Mucosa of descending colon (tissue), 3 donors: ENCODE results near the gene GUK1. TPM values are rescaled to one million over a fixed set of nuclear protein-coding genes. Genes with fewer than 3 reads are reported as not detected.
"Not testable (repeated sequence)": the region's sequence is repeated elsewhere in the genome, so short reads cannot be mapped to it uniquely, and the experiment has no call there.

ENCODE experiments used
- ATAC-seq: fragments of 200-7000 bp; cut with Tn5 transposase; one replicate; pipeline ENCODE4 v1.9.1; 2020; ENCODE audit warnings: mild to moderate bottlenecking, moderate library complexity
- DNase-seq, 3 donors: peaks; one replicate each; pipeline ENCODE4 v3.0.0-alpha.2; 2020
- H3K36me3 ChIP-seq: fragments of 200-600 bp; one replicate; pipeline ENCODE4 v1.8.0; 2021; ENCODE audit warnings: low read depth, mild to moderate bottlenecking
- H3K4me1 ChIP-seq: fragments of 200-600 bp; one replicate; pipeline ENCODE4 v1.8.0; 2021; ENCODE audit warnings: low read depth, mild to moderate bottlenecking
- H3K4me3 ChIP-seq: fragments of 200-600 bp; one replicate; pipeline ENCODE4 v1.8.0; 2021; ENCODE audit warnings: mild to moderate bottlenecking
- H3K9me3 ChIP-seq: fragments of 200-600 bp; one replicate; pipeline ENCODE4 v1.8.0; 2021; ENCODE audit warnings: mild to moderate bottlenecking
- intact Hi-C, 2 donors: fragments of 100-400 bp; cut with DNase I in 1 of 2; cut with micrococcal nuclease in 1 of 2; formaldehyde crosslinking; loops; one replicate each; pipeline versions ENCODE4 v1.11.0 to v1.11.1; 2022; cut with DNase I, micrococcal nuclease
- total RNA-seq, 3 donors: library from RNA; stranded (reverse); fragmentation: NEBNext Ultra II Directional in 2 of 3; extraction: Animal tissue kit (Norgen Biotek cat#: 25700) in 2 of 3; gene quantifications; one replicate each; pipeline versions ENCODE4 v1.2.1 to v1.2.4, GENCODE V29; 2021 to 2023
- TF ChIP-seq, protein P1 (sequence below): fragments of 200-600 bp; IDR thresholded peaks from one replicate; pipeline ENCODE4 v1.8.0; 2022; ENCODE audit warnings: antibody characterized with exemption, mild to moderate bottlenecking
- donor health status: DM: no; HTN: no; CAD: no; lungs with moderate emphysema.
- donor health status: DM: no; HTN: no; CAD: no.
- donor health status: DM: no; HTN: yes; CAD: no.

GUK1 gene
- total RNA-seq, 3 donors from 2014 or later, result 165 to 182 (median 178) TPM

DNA sequence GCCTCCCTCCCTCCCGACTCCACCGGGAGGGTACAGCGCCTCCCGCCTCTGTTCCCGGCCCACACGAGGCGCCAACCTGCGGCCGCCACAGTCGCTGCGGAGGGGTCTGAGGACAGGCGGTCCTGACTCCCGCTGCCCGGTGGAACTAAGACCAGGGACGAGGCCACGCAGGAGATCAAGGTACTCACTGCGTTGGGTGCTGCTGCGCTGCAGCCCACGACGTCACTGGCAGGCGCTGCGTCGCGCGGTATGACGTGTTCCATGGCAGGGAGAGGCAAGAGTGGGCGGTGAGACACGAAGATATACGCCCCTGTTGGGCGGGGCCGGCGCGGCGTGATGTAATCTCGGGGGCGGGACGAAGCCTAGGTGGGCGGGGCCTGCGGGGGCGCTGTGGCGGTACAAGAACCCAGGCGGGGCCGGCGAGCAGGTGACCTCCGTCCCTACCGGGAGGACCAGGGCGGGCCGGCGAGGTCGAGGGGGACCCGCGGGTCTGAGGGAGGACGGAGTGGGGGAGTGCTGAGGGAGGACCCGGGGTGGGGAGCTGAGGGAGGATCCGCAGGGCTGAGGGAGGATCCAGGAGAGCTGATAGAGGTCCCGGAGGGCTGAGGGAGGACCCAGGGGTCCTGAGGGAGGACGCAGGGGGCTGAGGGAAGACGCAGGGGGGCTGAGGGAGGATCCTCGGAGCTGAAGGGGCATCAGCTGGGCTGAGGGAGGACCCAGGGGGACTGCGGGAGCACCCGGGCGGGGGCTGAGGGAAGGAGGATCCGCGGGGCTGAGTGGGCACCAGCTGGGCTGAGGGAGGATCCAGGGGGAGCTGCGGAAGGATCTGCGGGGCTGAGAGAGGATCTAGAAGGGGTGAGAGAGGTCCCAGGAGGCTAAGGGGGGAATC lies 30.8 kb upstream of the GUK1 start, which contains the start of gene MRPL55:
TSS of gene MRPL55 (minus strand) at position 227 of the 889 bp plus-strand sequence. CDS start 1,039 bp downstream, outside the sequence.
- peak; percentile 98 to 100 (median 100) for DNase-seq
- Histone ChIP-seq H3K4me3 (peak within 1 kb of the TSS; percentile 75), H3K9me3 (no peaks in the 10 kb centered on the region), H3K36me3 (no peaks in the 10 kb centered on the region), H3K4me1 (peaks cover 9% of the 10 kb centered on the region)
- TF ChIP-seq, protein P1, sequence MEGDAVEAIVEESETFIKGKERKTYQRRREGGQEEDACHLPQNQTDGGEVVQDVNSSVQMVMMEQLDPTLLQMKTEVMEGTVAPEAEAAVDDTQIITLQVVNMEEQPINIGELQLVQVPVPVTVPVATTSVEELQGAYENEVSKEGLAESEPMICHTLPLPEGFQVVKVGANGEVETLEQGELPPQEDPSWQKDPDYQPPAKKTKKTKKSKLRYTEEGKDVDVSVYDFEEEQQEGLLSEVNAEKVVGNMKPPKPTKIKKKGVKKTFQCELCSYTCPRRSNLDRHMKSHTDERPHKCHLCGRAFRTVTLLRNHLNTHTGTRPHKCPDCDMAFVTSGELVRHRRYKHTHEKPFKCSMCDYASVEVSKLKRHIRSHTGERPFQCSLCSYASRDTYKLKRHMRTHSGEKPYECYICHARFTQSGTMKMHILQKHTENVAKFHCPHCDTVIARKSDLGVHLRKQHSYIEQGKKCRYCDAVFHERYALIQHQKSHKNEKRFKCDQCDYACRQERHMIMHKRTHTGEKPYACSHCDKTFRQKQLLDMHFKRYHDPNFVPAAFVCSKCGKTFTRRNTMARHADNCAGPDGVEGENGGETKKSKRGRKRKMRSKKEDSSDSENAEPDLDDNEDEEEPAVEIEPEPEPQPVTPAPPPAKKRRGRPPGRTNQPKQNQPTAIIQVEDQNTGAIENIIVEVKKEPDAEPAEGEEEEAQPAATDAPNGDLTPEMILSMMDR, result peak; percentile 12
- peak; percentile 99 for ATAC-seq
- intact Hi-C loops, result no loop called here

DNA sequence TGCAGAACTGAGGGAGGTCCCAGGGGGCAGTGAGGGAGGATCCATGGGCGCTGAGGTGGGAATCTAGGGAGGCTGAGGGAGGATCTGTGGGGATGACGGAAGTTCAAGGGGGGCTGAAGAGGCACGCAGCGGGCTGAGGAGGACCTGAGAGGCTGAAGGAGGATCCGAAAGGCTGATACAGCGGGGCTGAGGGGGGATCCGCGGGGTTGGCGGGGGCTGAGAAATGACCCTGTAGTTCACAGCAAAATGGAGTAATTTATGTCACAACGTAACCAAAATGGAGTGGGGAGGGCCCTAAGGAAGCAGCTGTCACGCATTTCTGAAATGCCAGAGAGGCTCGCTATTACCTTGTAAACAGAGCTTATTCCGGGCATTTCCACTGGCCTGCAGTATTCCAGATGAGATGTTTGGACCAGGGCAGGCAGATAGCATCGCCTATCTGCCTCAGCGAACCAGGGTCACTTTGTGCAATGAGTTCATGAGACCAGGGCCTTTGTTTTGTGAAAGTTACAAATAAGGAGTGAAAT lies 30.1 kb upstream of the GUK1 start:
- no peaks in the 10 kb centered on the region for H3K9me3 ChIP-seq
- H3K4me3 ChIP-seq, result peak overlapping the region; percentile 75
- no peaks in the 10 kb centered on the region for H3K36me3 ChIP-seq
- DNase-seq (peak in 1 of 3 donors; percentile 61), ATAC-seq (no peak)
- H3K4me1 ChIP-seq, result peaks cover 9% of the 10 kb centered on the region
- intact Hi-C loops, result no loop called here
- TF ChIP-seq, protein P1, result no peak

DNA sequence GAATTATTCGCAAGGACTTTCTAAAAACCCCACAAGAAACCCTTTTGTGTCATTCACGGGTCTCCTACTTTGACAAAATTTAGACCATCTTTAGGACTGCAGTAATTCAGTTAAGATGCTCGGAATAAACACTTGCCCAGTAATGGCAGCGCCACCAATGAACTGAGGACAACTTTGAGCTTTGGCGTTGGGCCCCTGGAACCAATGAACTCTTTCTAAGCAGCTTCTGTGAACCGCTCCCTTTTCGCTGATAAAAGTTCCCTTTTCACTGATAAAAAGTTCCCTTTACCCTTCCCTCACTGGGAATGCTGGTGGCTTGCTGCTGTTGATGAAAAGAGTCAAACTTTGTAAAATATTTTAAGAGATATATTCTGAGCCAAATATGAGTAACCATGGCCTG lies 29.5 kb upstream of the GUK1 start:
- Histone ChIP-seq H3K9me3 (no peaks in the 10 kb centered on the region), H3K36me3 (no peaks in the 10 kb centered on the region), H3K4me3 (no peak overlapping the region), H3K4me1 (peaks cover 9% of the 10 kb centered on the region)
- ATAC-seq (no peak), DNase-seq (no peak)
- TF ChIP-seq, protein P1, result no peak
- intact Hi-C loops, result no loop called here

DNA sequence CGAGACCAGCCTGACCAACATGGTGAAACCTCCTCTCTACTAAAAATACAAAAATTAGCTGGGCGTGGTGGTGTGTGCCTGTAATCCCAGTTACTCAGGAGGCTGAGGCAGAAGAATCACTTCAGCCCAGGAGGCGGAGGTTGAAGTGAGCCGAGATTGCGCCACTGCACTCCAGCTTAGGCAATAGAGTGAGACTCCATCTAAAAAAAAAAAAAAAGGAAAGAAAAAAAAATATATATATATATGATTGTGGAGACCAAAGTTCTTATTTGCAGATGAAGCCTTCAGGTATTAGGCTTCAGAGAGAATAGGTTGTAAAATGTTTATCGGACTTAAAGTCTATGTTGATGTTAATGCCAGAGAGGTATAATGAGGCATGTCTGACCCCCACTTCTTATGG lies 28.8 kb upstream of the GUK1 start:
- H3K36me3 ChIP-seq, DNase-seq, H3K9me3 ChIP-seq, H3K4me1 ChIP-seq, H3K4me3 ChIP-seq, ATAC-seq, intact Hi-C loops: not testable (repeated sequence)

DNA sequence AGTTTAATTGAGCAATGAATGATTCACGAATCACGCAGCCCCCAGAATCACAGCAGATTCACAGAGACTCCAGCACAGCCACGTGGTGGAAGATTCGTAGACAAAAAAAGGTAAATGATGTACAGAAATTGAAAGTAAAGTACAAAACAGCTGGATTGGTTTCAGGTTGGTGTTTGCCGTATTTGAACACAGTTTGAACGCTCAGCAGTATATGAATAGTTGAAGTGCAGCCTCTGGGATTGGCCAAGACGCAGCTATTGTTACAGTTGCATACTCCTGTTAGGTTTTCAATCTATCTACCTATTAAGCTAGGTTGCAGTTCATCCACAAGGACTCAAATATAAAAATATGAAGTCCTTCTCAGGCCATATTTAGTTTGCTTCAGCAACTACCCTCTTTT lies 27.9 kb upstream of the GUK1 start:
- Histone ChIP-seq H3K36me3 (no peaks in the 10 kb centered on the region), H3K9me3 (no peaks in the 10 kb centered on the region), H3K4me1 (peaks cover 9% of the 10 kb centered on the region), H3K4me3 (no peak overlapping the region)
- DNase-seq, result no peak
- TF ChIP-seq, protein P1, result no peak
- intact Hi-C loops, result no loop called here
- ATAC-seq, result no peak

DNA sequence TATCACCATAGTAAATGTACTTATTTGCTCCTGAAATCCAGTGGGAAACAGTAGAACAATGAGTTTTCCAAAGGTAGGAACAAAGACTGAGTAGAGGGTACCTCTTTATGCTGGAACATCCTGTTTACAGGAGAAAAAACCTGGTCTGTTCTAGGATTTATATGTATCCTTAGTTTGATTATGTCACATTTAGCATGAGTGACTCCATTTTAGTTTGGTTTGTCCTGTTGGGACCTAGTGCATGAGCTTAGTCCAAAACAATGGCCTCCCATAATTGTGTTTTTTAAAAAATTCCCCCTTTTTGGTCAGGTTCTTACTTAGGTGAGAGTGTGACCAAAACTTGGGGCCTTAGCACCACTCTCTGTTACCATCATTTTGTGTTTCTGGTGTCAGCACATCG lies 27.5 kb upstream of the GUK1 start:
- DNase-seq (no peak), ATAC-seq (no peak)
- intact Hi-C loops, result no loop called here
- Histone ChIP-seq H3K9me3 (no peaks in the 10 kb centered on the region), H3K36me3 (no peaks in the 10 kb centered on the region), H3K4me1 (peaks cover 9% of the 10 kb centered on the region), H3K4me3 (no peak overlapping the region)
- TF ChIP-seq, protein P1, result no peak
